HepG2 (cell line): ENCODE measurements around the gene PIK3C2B. TPM values are rescaled to one million over a fixed set of nuclear protein-coding genes. Genes with fewer than 3 reads are reported as not detected.

Experiments
- CAMTA2 ChIP-seq: sonication (generic); formaldehyde crosslinking; IDR thresholded peaks from 2 replicates; pipeline ENCODE4 v1.4.0; 2020; ENCODE audit warnings: mild to moderate bottlenecking, missing genetic modification reagents, borderline replicate concordance
- FOXM1 ChIP-seq: sonication (generic); formaldehyde crosslinking; IDR thresholded peaks from 2 replicates; pipeline ENCODE4 v1.5.0; 2020; ENCODE audit warnings: missing genetic modification reagents
- NFAT5 ChIP-seq: sonication (generic); formaldehyde crosslinking; IDR thresholded peaks from 2 replicates; pipeline ENCODE4 v1.4.0; 2020; ENCODE audit warnings: missing genetic modification reagents
- PAX8 ChIP-seq: sonication (generic); formaldehyde crosslinking; IDR thresholded peaks from 2 replicates; pipeline ENCODE4 v1.8.0; 2022; ENCODE audit warnings: mild to moderate bottlenecking, missing genetic modification reagents, borderline replicate concordance
- PITX1 ChIP-seq: sonication (generic); formaldehyde crosslinking; IDR thresholded peaks from 2 replicates; pipeline ENCODE4 v1.5.1; 2020; ENCODE audit warnings: mild to moderate bottlenecking, missing genetic modification reagents
- SNAPC2 ChIP-seq: sonication (generic); formaldehyde crosslinking; IDR thresholded peaks from 2 replicates; pipeline ENCODE4 v1.8.1; 2022; ENCODE audit warnings: mild to moderate bottlenecking, missing genetic modification reagents
- TCF12 ChIP-seq, 2 experiments: fragments of 450-650 bp in 1 of 2; sonication (generic) in 1 of 2; formaldehyde crosslinking in 1 of 2; IDR thresholded peaks; 2 replicates each; pipeline versions ENCODE4 v1.6.1 to v1.8.0; 2017 to 2022; ENCODE audit warnings: antibody characterized with exemption in 1 of 2, mild to moderate bottlenecking in 1 of 2, missing genetic modification reagents in 1 of 2, moderate library complexity in 1 of 2
- ZBED4 ChIP-seq: sonication (generic); formaldehyde crosslinking; IDR thresholded peaks from 2 replicates; pipeline ENCODE4 v1.4.0; 2020; ENCODE audit warnings: missing genetic modification reagents, borderline replicate concordance
- ZNF160 ChIP-seq: sonication (generic); formaldehyde crosslinking; IDR thresholded peaks from 2 replicates; pipeline ENCODE4 v1.8.0; 2022; ENCODE audit warnings: mild to moderate bottlenecking, inconsistent platforms, missing genetic modification reagents
- ZNF235 ChIP-seq: sonication (generic); formaldehyde crosslinking; IDR thresholded peaks from 2 replicates; pipeline ENCODE4 v1.8.1; 2023; ENCODE audit warnings: mild to moderate bottlenecking, missing genetic modification reagents, borderline replicate concordance
- polyA plus RNA-seq, 8 experiments: library from polyadenylated mRNA; depleted of rRNA in 3 of 8; stranded (reverse) in 7 of 8; unstranded in 1 of 8; fragments of >200 nt; fragmentation: Illumina TruSeq in 4 of 8; extraction: Trizol in 4 of 8; gene quantifications; 2 replicates each; pipeline versions ENCODE4 v1.2.1 to v1.2.3, GENCODE V29; 2011 to 2016; ENCODE audit warnings: low read depth in 4 of 8, missing spikeins in 1 of 8, mixed read lengths in 1 of 8; ENCODE audit not compliant: insufficient read depth in 1 of 8
- total RNA-seq, 5 experiments: library from RNA; depleted of rRNA; stranded (reverse); fragments of >200 nt; fragmentation: Illumina TruSeq; extraction: Trizol; gene quantifications; 2 replicates each; pipeline ENCODE4 v1.2.3, GENCODE V29; 2016; ENCODE audit warnings: low read depth in 1 of 5
- TF ChIP-seq, protein P1 (sequence below): IDR thresholded peaks from 2 replicates; pipeline ENCODE4 v1.6.1; 2012; ENCODE audit warnings: inconsistent platforms
- TF ChIP-seq, protein P2 (sequence below), 2 experiments: sonication (generic) in 1 of 2; formaldehyde crosslinking in 1 of 2; IDR thresholded peaks; 2 replicates each; pipeline versions ENCODE4 v1.4.0 to v1.6.1; 2018 to 2020; ENCODE audit warnings: missing genetic modification reagents in 2 of 2, borderline replicate concordance in 1 of 2, low read depth in 1 of 2, mild to moderate bottlenecking in 1 of 2, missing biosample characterization in 1 of 2
- TF ChIP-seq, protein P3 (sequence below): IDR thresholded peaks from 2 replicates; pipeline ENCODE4 v1.6.1; 2016; ENCODE audit warnings: low read depth, control low read depth

The PIK3C2B gene
- total and polyA plus RNA-seq, 2 of the 13 experiments (the other 11 are each of a cell fraction or from before 2014, with no cell fraction given): 3.4 to 4.5 TPM

DNA sequence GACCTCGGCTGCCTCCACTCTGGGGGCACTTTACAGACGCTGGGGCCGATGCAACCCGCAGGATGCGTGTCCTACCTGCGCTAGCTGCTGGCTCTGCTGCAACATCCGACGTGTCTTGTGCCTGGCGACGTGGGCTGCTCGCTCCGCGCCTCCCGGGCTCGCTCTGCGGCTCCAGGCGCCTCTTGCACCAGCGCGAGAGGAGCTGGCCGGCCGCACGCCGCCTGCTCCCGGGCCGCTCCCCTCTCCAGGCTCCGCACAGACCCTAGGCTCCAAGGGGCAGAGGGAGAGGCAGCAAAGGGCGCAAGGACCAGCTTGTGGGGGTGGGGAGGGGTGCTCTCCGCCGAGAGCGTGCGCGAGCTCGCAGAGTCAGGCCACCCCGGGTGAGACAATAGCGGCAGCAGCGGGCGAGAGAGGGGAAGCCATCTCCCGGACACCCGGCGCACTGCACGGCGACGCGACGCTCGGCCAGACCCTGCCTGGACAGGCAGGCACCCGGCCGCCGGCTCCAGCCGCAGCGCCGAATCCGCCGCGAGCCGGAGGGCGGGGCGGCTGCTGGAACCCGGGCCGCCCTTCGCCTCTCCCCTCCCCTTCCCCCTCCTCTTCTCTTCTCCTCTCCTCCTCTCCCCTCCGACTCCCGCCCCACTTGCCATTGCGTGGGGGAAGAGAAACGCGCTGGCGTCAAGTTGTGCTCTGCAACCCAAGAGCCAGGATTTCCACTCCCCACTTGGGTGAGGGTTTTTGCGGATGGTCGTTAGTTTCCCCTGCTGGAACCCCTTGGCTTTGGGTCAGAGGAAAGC lies at the start of gene PIK3C2B (continued):
- TF ChIP-seq NFAT5 (0 out of 2 replicates have a peak, but pooled peaks have one; percentile 41), ZBED4 (CRISPR knock-in tag) (0 out of 2 replicates have a peak, but pooled peaks have one; percentile 49), ZNF235 (CRISPR knock-in tag) (0 out of 2 replicates have a peak, but pooled peaks have one; percentile 83), ZNF160 (CRISPR knock-in tag) (peak; percentile 84; the same call in 1 of the 2 replicates), PAX8 (no peak), FOXM1 (CRISPR knock-in tag) (no peak), CAMTA2 (peak; percentile 88; the same call in 1 of the 2 replicates), PITX1 (CRISPR knock-in tag) (no peak; the same call in 1 of the 2 replicates), TCF12 (IDR thresholded peaks at IDR 0.05) (no peak), TCF12 (CRISPR knock-in tag; IDR thresholded peaks at IDR 0.05) (peak; percentile 83), SNAPC2 (0 out of 2 replicates have a peak, but pooled peaks have one; percentile 50)
- TF ChIP-seq, protein P1, sequence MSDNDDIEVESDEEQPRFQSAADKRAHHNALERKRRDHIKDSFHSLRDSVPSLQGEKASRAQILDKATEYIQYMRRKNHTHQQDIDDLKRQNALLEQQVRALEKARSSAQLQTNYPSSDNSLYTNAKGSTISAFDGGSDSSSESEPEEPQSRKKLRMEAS: peak; percentile 30; the same call in 1 of the 2 replicates
- TF ChIP-seq, protein P2, sequence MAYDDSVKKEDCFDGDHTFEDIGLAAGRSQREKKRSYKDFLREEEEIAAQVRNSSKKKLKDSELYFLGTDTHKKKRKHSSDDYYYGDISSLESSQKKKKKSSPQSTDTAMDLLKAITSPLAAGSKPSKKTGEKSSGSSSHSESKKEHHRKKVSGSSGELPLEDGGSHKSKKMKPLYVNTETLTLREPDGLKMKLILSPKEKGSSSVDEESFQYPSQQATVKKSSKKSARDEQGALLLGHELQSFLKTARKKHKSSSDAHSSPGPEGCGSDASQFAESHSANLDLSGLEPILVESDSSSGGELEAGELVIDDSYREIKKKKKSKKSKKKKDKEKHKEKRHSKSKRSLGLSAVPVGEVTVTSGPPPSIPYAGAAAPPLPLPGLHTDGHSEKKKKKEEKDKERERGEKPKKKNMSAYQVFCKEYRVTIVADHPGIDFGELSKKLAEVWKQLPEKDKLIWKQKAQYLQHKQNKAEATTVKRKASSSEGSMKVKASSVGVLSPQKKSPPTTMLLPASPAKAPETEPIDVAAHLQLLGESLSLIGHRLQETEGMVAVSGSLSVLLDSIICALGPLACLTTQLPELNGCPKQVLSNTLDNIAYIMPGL (CRISPR knock-in tag; IDR thresholded peaks at IDR 0.05; ENCODE audit: borderline replicate concordance in 1 of 2, low read depth in 1 of 2): peak; percentile 88 to 93
- TF ChIP-seq, protein P3, sequence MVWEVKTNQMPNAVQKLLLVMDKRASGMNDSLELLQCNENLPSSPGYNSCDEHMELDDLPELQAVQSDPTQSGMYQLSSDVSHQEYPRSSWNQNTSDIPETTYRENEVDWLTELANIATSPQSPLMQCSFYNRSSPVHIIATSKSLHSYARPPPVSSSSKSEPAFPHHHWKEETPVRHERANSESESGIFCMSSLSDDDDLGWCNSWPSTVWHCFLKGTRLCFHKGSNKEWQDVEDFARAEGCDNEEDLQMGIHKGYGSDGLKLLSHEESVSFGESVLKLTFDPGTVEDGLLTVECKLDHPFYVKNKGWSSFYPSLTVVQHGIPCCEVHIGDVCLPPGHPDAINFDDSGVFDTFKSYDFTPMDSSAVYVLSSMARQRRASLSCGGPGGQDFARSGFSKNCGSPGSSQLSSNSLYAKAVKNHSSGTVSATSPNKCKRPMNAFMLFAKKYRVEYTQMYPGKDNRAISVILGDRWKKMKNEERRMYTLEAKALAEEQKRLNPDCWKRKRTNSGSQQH (CRISPR knock-in tag): no peak; the same call in 1 of the 2 replicates
